ENCODE results near the gene CYP26A1.
A peak's percentile ranks its signal among the peaks of the same experiment; 100 is the strongest.

Gene CYP26A1

GRCh38 chr10:93060887-93061593 lies 12.7 kb upstream of the CYP26A1 start:
- no peak overlapping the region for H3K4me3 ChIP-seq (ENCODE audit: low read depth, low read length)
- no peak for DNase-seq (ENCODE audit: low read depth)
- TF ChIP-seq CTCF (IDR thresholded peaks at IDR 0.05; ENCODE audit: insufficient read depth, low read depth, low read length, missing control alignments), result no peak

- no peak for DNase-seq (ENCODE audit: low read depth)
- peak overlapping the region; percentile 32 for H3K4me3 ChIP-seq (ENCODE audit: low read depth, low read length)
- TF ChIP-seq CTCF (IDR thresholded peaks at IDR 0.05; ENCODE audit: insufficient read depth, low read depth, low read length, missing control alignments), result no peak
These were observed 11.8 kb upstream of the CYP26A1 start for GRCh38 chr10:93061594-93062513.

GRCh38 chr10:93062514-93063143 lies 11.1 kb upstream of the CYP26A1 start:
- DNase-seq (ENCODE audit: low read depth), result peak; percentile 63
- peak overlapping the region; percentile 32 for H3K4me3 ChIP-seq (ENCODE audit: low read depth, low read length)
- TF ChIP-seq CTCF (IDR thresholded peaks at IDR 0.05; ENCODE audit: insufficient read depth, low read depth, low read length, missing control alignments), result peak; percentile 58

- DNase-seq (ENCODE audit: low read depth), result no peak
- no peak overlapping the region; the same call in 1 of the 2 replicates for H3K4me3 ChIP-seq (ENCODE audit: low read depth, low read length)
- no peak for TF ChIP-seq CTCF (IDR thresholded peaks at IDR 0.05; ENCODE audit: insufficient read depth, low read depth, low read length, missing control alignments)
These were observed 10.3 kb upstream of the CYP26A1 start for GRCh38 chr10:93063144-93063976.

- DNase-seq (ENCODE audit: low read depth), result no peak
- no peak for TF ChIP-seq CTCF (IDR thresholded peaks at IDR 0.05; ENCODE audit: insufficient read depth, low read depth, low read length, missing control alignments)
- no peak overlapping the region for H3K4me3 ChIP-seq (ENCODE audit: low read depth, low read length)
These were observed 9.6 kb upstream of the CYP26A1 start for GRCh38 chr10:93063977-93064660.
